ENCODE measurements around the gene C2CD4D. TPM values are rescaled to one million over a fixed set of nuclear protein-coding genes. Genes with fewer than 3 reads are reported as not detected.

Gene C2CD4D
- total and polyA plus RNA-seq, 2 of the 13 experiments (the other 11 are each of a cell fraction or from before 2014, with no cell fraction given) = not detected

DNA sequence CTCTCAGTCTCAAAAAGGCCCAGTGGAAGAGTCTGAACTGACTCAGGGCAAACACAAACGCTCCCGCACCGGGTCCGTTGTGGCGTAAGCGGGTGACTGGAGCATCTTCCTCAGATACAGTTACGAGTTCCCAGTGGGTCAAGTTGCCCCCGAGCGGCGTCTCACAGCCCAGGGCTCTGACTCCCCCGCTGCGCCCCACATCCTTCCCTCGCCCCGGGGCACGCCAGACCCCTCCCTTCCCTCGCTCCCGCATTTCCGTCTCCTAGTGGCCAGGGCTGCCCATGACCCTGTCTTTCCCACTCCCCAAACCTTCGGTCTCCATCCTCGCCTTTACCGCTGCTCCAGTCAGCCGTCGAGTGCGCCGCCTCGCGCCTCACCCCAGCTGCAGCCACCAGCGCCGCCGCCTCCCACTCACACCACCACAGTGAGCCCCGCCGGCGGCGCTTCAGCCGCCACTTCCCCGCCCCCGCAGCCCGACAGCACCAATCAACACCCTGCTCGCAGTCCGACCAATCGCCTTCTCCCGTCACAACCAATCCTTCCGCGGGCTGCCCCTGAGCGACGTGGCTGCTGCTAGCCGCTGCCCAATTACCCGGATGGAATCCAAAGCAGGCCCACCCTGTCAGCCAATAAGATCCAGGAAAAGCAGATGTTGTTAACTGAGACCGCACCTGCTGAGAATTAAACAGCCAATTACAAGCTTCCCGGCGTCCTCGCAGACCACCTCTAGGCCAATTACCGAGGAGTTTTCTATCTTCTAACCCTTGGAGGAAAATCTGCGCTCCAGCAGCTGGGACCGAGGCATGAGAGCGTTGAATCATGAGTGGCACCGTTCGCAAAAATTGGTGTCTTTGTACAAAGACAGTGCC is 49.3 kb downstream of the C2CD4D start, which contains the start of gene TDRKH (continued):
- TF ChIP-seq ZFP62 (CRISPR knock-in tag; IDR thresholded peaks at IDR 0.05) (no peak), ZNF292 (CRISPR knock-in tag; IDR thresholded peaks at IDR 0.05; ENCODE audit: borderline replicate concordance, low read depth) (no peak; the same call in 1 of the 2 replicates), TAF15 (IDR thresholded peaks at IDR 0.05; ENCODE audit: low read depth, low read length, poor library complexity, severe bottlenecking) (no peak), TAF1 (CRISPR knock-in tag; IDR thresholded peaks at IDR 0.05) (peak; percentile 87), ZNF572 (CRISPR knock-in tag; IDR thresholded peaks at IDR 0.05) (no peak), RFX1 (IDR thresholded peaks at IDR 0.05) (no peak), NFYC (CRISPR knock-in tag; IDR thresholded peaks at IDR 0.05) (peak; percentile 99), HNRNPH1 (optimal IDR thresholded peaks at IDR 0.05; ENCODE audit: low read depth, low read length) (no peak), ZNF496 (CRISPR knock-in tag; IDR thresholded peaks at IDR 0.05; ENCODE audit: insufficient replicate concordance) (no peak), CEBPG (CRISPR knock-in tag; IDR thresholded peaks at IDR 0.05) (no peak)
- TF ChIP-seq, protein P1, sequence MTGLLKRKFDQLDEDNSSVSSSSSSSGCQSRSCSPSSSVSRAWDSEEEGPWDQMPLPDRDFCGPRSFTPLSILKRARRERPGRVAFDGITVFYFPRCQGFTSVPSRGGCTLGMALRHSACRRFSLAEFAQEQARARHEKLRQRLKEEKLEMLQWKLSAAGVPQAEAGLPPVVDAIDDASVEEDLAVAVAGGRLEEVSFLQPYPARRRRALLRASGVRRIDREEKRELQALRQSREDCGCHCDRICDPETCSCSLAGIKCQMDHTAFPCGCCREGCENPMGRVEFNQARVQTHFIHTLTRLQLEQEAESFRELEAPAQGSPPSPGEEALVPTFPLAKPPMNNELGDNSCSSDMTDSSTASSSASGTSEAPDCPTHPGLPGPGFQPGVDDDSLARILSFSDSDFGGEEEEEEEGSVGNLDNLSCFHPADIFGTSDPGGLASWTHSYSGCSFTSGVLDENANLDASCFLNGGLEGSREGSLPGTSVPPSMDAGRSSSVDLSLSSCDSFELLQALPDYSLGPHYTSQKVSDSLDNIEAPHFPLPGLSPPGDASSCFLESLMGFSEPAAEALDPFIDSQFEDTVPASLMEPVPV (CRISPR knock-in tag; IDR thresholded peaks at IDR 0.05) = peak; percentile 92
- TF ChIP-seq, protein P2, sequence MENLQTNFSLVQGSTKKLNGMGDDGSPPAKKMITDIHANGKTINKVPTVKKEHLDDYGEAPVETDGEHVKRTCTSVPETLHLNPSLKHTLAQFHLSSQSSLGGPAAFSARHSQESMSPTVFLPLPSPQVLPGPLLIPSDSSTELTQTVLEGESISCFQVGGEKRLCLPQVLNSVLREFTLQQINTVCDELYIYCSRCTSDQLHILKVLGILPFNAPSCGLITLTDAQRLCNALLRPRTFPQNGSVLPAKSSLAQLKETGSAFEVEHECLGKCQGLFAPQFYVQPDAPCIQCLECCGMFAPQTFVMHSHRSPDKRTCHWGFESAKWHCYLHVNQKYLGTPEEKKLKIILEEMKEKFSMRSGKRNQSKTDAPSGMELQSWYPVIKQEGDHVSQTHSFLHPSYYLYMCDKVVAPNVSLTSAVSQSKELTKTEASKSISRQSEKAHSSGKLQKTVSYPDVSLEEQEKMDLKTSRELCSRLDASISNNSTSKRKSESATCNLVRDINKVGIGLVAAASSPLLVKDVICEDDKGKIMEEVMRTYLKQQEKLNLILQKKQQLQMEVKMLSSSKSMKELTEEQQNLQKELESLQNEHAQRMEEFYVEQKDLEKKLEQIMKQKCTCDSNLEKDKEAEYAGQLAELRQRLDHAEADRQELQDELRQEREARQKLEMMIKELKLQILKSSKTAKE (CRISPR knock-in tag; IDR thresholded peaks at IDR 0.05; ENCODE audit: borderline replicate concordance) = peak; percentile 65; the same call in 1 of the 2 replicates
- TF ChIP-seq, protein P3, sequence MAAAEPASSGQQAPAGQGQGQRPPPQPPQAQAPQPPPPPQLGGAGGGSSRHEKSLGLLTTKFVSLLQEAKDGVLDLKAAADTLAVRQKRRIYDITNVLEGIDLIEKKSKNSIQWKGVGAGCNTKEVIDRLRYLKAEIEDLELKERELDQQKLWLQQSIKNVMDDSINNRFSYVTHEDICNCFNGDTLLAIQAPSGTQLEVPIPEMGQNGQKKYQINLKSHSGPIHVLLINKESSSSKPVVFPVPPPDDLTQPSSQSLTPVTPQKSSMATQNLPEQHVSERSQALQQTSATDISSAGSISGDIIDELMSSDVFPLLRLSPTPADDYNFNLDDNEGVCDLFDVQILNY (CRISPR knock-in tag; conservative IDR thresholded peaks at IDR 0.05) = 0 out of 2 replicates have a peak, but pooled peaks have one; percentile 56
- TF ChIP-seq, protein P4, sequence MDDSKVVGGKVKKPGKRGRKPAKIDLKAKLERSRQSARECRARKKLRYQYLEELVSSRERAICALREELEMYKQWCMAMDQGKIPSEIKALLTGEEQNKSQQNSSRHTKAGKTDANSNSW (CRISPR knock-in tag; IDR thresholded peaks at IDR 0.05; ENCODE audit: borderline replicate concordance) = peak; percentile 94; the same call in 1 of the 2 replicates
- TF ChIP-seq, protein P5, sequence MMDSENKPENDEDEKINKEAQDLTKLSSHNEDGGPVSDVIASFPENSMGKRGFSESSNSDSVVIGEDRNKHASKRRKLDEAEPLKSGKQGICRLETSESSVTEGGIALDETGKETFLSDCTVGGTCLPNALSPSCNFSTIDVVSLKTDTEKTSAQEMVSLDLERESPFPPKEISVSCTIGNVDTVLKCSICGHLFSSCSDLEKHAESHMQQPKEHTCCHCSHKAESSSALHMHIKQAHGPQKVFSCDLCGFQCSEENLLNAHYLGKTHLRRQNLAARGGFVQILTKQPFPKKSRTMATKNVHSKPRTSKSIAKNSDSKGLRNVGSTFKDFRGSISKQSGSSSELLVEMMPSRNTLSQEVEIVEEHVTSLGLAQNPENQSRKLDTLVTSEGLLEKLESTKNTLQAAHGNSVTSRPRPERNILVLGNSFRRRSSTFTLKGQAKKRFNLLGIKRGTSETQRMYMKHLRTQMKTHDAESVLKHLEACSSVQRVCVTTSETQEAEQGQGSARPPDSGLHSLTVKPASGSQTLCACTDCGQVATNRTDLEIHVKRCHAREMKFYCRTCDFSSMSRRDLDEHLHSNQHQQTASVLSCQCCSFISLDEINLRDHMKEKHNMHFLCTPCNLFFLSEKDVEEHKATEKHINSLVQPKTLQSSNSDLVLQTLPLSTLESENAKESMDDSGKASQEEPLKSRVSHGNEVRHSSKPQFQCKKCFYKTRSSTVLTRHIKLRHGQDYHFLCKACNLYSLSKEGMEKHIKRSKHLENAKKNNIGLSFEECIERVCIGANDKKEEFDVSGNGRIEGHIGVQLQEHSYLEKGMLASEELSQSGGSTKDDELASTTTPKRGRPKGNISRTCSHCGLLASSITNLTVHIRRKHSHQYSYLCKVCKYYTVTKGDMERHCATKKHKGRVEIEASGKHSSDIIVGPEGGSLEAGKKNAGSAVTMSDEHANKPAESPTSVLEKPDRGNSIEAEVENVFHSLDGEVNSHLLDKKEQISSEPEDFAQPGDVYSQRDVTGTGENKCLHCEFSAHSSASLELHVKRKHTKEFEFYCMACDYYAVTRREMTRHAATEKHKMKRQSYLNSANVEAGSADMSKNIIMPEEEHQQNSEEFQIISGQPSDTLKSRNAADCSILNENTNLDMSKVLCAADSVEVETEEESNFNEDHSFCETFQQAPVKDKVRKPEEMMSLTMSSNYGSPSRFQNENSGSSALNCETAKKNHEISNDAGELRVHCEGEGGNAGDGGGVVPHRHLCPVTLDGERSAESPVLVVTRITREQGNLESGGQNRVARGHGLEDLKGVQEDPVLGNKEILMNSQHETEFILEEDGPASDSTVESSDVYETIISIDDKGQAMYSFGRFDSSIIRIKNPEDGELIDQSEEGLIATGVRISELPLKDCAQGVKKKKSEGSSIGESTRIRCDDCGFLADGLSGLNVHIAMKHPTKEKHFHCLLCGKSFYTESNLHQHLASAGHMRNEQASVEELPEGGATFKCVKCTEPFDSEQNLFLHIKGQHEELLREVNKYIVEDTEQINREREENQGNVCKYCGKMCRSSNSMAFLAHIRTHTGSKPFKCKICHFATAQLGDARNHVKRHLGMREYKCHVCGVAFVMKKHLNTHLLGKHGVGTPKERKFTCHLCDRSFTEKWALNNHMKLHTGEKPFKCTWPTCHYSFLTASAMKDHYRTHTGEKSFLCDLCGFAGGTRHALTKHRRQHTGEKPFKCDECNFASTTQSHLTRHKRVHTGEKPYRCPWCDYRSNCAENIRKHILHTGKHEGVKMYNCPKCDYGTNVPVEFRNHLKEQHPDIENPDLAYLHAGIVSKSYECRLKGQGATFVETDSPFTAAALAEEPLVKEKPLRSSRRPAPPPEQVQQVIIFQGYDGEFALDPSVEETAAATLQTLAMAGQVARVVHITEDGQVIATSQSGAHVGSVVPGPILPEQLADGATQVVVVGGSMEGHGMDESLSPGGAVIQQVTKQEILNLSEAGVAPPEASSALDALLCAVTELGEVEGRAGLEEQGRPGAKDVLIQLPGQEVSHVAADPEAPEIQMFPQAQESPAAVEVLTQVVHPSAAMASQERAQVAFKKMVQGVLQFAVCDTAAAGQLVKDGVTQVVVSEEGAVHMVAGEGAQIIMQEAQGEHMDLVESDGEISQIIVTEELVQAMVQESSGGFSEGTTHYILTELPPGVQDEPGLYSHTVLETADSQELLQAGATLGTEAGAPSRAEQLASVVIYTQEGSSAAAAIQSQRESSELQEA (CRISPR knock-in tag; IDR thresholded peaks at IDR 0.05; ENCODE audit: not compliant biosample characterization) = no peak

Measured in HepG2 (cell line).